Effector CD4-positive, alpha-beta T cell (primary cell): Measurements from ENCODE around the gene TSEN2.

Experiments
- DNase-seq: peaks from one replicate; pipeline ENCODE4 v3.0.0-alpha.2; 2020

Gene TSEN2

GRCh38 chr3:12557473-12558100 lies 73.3 kb downstream of the TSEN2 start:
- no peak for DNase-seq

GRCh38 chr3:12558706-12559105 lies 74.4 kb downstream of the TSEN2 start:
- no peak for DNase-seq

DNA sequence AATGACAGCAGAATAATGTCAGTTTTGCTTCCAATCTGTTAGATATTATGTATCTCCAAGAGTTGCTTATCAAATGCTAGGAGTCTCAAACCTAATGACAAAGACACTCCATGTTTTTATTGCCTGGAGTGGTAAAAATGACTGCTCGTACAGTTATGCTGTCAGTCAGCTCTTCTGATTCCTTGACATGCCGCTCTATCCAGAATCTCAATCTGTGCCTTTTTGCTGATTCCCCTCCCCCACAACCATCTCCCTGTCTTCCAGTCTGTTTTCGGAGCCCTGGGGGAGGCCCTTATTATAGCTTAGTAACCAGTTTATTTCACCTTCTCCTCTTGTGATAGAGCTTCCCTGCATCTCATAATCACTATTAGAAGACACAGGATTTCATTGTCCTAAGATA lies 75.2 kb downstream of the TSEN2 start:
- no peak for DNase-seq

- DNase-seq: no peak
Measured at GRCh38 chr3:12560505-12561190, 76.4 kb downstream of the TSEN2 start.

GRCh38 chr3:12561397-12561796 lies 77.1 kb downstream of the TSEN2 start:
- DNase-seq: no peak

DNA sequence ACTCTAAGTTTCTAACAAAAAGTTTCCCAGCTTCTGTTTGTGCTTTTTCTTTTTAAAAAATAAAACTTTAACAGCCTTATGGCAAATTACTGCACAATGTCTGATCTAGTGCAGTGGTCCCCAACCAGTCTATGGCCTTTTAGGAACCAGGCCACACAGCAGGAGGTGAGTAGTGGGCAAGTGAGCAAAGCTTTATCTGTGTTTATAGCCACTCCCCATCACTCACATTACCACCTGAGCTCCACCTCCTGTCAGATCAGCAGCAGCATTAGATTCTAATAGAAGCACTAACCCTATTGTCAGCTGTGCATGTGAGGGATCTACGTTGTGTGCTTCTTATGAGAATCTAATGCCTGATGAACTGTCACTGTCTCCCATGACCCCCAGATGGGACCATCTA lies 78.2 kb downstream of the TSEN2 start:
- no peak for DNase-seq

GRCh38 chr3:12566976-12567375 lies 82.7 kb downstream of the TSEN2 start:
- DNase-seq: no peak

GRCh38 chr3:12568747-12569146 lies 84.5 kb downstream of the TSEN2 start:
- no peak for DNase-seq

- no peak for DNase-seq
Measured at GRCh38 chr3:12569836-12570235, 85.6 kb downstream of the TSEN2 start.

DNA sequence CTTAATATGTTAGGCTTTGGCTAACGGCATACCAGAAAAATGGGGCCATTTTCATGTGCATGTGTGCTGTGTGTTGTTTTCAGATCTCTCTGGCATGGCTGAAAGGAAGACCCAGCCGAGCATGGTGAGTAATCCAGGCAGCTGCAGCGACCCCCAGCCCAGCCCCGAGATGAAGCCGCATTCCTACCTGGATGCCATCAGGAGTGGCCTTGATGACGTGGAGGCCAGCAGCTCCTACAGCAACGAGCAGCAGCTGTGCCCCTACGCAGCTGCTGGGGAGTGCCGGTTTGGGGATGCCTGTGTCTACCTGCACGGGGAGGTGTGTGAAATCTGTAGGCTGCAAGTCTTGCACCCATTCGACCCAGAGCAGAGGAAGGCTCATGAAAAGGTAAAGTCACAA lies 87.7 kb downstream of the TSEN2 start:
- DNase-seq: no peak

GRCh38 chr3:12574131-12574530 lies 89.9 kb downstream of the TSEN2 start:
- no peak for DNase-seq

GRCh38 chr3:12574661-12575060 lies 90.4 kb downstream of the TSEN2 start:
- no peak for DNase-seq

DNA sequence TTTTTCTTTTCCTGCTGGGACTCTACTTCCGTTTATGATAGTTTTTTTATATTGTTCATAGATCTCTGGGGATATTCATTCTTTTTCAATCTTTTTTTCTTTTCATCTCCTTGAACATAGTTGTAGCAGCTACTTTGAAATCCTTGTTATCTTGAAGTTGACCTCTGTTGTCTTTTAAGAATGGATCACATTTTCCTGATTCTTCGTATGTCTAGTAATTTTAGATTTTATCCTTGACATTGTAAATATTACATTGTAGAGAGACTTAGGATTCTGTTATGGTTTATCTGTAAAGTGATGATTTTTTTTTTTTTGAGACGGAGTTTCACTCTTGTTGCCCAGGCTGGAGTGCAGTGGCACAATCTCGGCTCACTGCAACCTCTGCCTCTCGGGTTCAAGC lies 93.1 kb downstream of the TSEN2 start:
- DNase-seq: no peak

GRCh38 chr3:12578742-12579141 lies 94.5 kb downstream of the TSEN2 start:
- no peak for DNase-seq

DNA sequence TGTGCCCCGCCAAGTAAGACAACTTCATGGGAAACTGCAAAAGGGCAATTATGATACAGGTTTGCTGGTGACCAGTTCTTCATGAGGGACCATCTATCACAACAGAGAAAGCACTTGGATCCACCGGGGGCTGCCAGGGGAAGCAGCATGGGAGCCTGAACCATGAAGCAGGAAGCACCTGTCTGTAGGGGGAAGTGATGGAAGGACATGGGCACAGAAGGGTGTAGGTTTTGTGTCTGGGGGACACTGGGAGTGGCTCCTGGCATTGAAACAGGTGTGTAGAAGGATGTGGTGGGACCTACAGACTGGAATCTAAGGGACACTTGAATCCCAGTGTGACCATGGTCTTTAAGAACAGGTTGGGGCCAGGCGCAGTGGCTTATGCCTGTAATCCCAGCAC lies 95.2 kb downstream of the TSEN2 start:
- no peak for DNase-seq

DNA sequence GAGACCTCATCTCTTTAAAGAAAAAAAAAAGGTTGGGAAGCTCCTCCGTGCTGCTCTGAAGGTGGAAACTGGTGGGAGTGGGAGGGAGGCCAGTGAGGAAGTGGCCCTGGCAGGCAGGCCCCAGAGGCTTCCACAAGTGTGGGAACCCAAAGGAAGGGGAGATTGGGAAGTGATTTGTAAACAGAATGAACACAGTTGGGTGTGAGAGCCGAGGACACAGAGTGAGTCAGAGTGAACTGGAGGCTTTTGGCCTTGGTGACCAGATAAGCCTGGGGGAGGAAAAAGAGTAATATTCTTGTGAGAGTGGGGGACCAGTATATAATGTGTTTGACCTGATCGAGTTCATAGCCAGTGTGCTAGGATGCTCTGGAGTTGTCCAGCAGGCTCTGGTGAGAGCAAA lies 95.6 kb downstream of the TSEN2 start:
- no peak for DNase-seq

DNA sequence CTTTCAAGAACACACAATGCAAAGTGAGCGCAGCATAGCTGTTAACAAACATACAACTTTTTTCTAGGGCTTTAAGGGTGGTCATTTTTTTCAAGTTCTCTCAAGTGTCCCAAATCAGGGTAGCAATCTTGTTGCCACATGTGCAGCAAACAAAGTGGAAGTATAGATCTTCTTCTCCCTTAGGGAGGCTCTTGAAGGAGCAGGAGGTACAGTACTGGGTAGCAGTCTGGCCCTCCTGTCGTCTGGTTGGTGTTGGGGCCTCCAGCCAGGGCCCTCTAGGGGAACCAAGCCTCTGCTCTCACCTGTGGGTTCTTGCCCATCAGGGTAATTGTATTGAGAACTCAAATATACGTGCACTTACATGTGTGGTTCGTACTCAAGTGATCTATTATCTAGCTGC lies 98.5 kb downstream of the TSEN2 start:
- DNase-seq: no peak
